Activated CD4-positive, alpha-beta T cell treated with anti-CD3 and anti-CD28 coated beads, Interleukin-2, amount 10 ng/mL, durations not matched to agents 24 days and 14 days (primary cell): Measurements from ENCODE around the gene FGGY. TPM values are rescaled to one million over a fixed set of nuclear protein-coding genes. Genes with fewer than 3 reads are reported as not detected.
A peak's percentile ranks its signal among the peaks of the same experiment; 100 is the strongest.

ENCODE experiments used
- DNase-seq: peaks from one replicate; pipeline ENCODE4 v3.0.0; 2022
- H3K27ac Mint-ChIP-seq: one replicate; pipeline ENCODE4 v1.8.0; 2022; ENCODE audit warnings: mild to moderate bottlenecking, mixed read lengths
- H3K27me3 Mint-ChIP-seq: one replicate; pipeline ENCODE4 v1.8.0; 2022; ENCODE audit warnings: mixed read lengths
- H3K36me3 Mint-ChIP-seq: one replicate; pipeline ENCODE4 v1.8.0; 2022; ENCODE audit warnings: low read depth, mild to moderate bottlenecking, mixed read lengths
- H3K4me1 Mint-ChIP-seq: one replicate; pipeline ENCODE4 v1.8.0; 2021; ENCODE audit warnings: mixed read lengths
- H3K4me3 Mint-ChIP-seq: one replicate; pipeline ENCODE4 v1.8.0; 2022; ENCODE audit warnings: mild to moderate bottlenecking, moderate library complexity, mixed read lengths
- H3K9me3 Mint-ChIP-seq: one replicate; pipeline ENCODE4 v1.8.0; 2021; ENCODE audit warnings: mixed read lengths
- intact Hi-C: fragments of 100-400 bp; cut with micrococcal nuclease; formaldehyde crosslinking; loops from one replicate; pipeline ENCODE4 v1.15.1; 2023
- total RNA-seq: library from RNA; stranded (reverse); gene quantifications from 2 replicates; pipeline ENCODE4 v1.2.3, GENCODE V29; 2022

The FGGY gene
- total RNA-seq, 1 donor from 2014 or later, result 8.1 TPM

- Mint-ChIP-seq H3K36me3 (no peaks in the 10 kb centered on the region), H3K27me3 (no peaks in the 10 kb centered on the region), H3K4me3 (no peak overlapping the region), H3K9me3 (no peaks in the 10 kb centered on the region), H3K27ac (no peak overlapping the region), H3K4me1 (no peaks in the 10 kb centered on the region)
- intact Hi-C loops, result no loop called here
- no peak for DNase-seq
Measured at GRCh38 chr1:59415286-59415850, 118.5 kb downstream of the FGGY start.

GRCh38 chr1:59415881-59416280 lies 119.0 kb downstream of the FGGY start:
- H3K4me1 Mint-ChIP-seq, result no peaks in the 10 kb centered on the region
- DNase-seq, result no peak
- no peak overlapping the region for H3K4me3 Mint-ChIP-seq
- H3K27ac Mint-ChIP-seq, result no peak overlapping the region
- H3K36me3 Mint-ChIP-seq, result no peaks in the 10 kb centered on the region
- H3K9me3 Mint-ChIP-seq, result no peaks in the 10 kb centered on the region
- intact Hi-C loops, result no loop called here
- no peaks in the 10 kb centered on the region for H3K27me3 Mint-ChIP-seq

- Mint-ChIP-seq H3K36me3 (no peaks in the 10 kb centered on the region), H3K27ac (no peak overlapping the region), H3K4me3 (no peak overlapping the region), H3K27me3 (no peaks in the 10 kb centered on the region), H3K9me3 (no peaks in the 10 kb centered on the region), H3K4me1 (no peaks in the 10 kb centered on the region)
- DNase-seq, result no peak
- intact Hi-C loops, result loop anchor here (1.0 kb wide), 1 partner anchor 16 kb away; no protein-coding TSS in a partner anchor
Measured at GRCh38 chr1:59417406-59417805, 120.5 kb downstream of the FGGY start.

- no peak overlapping the region for H3K27ac Mint-ChIP-seq
- intact Hi-C loops, result no loop called here
- no peaks in the 10 kb centered on the region for H3K36me3 Mint-ChIP-seq
- no peak for DNase-seq
- no peak overlapping the region for H3K4me3 Mint-ChIP-seq
- H3K27me3 Mint-ChIP-seq, result no peaks in the 10 kb centered on the region
- H3K4me1 Mint-ChIP-seq, result no peaks in the 10 kb centered on the region
- H3K9me3 Mint-ChIP-seq, result no peaks in the 10 kb centered on the region
Measured at GRCh38 chr1:59418363-59419144, 121.7 kb downstream of the FGGY start.

- Mint-ChIP-seq H3K27me3 (no peaks in the 10 kb centered on the region), H3K9me3 (no peaks in the 10 kb centered on the region), H3K4me1 (no peaks in the 10 kb centered on the region), H3K27ac (no peak overlapping the region), H3K36me3 (no peaks in the 10 kb centered on the region), H3K4me3 (no peak overlapping the region)
- DNase-seq, result no peak
- intact Hi-C loops, result no loop called here
Measured at GRCh38 chr1:59419361-59420140, 122.7 kb downstream of the FGGY start.

GRCh38 chr1:59421232-59421920 lies 124.5 kb downstream of the FGGY start:
- no peak overlapping the region for H3K4me3 Mint-ChIP-seq
- intact Hi-C loops, result no loop called here
- DNase-seq, result no peak
- H3K4me1 Mint-ChIP-seq, result no peaks in the 10 kb centered on the region
- H3K27me3 Mint-ChIP-seq, result no peaks in the 10 kb centered on the region
- no peaks in the 10 kb centered on the region for H3K9me3 Mint-ChIP-seq
- H3K27ac Mint-ChIP-seq, result no peak overlapping the region
- H3K36me3 Mint-ChIP-seq, result no peaks in the 10 kb centered on the region

GRCh38 chr1:59422921-59423575 lies 126.2 kb downstream of the FGGY start:
- Mint-ChIP-seq H3K9me3 (no peaks in the 10 kb centered on the region), H3K36me3 (no peaks in the 10 kb centered on the region), H3K4me3 (no peak overlapping the region), H3K27ac (no peak overlapping the region), H3K27me3 (no peaks in the 10 kb centered on the region), H3K4me1 (no peaks in the 10 kb centered on the region)
- DNase-seq, result no peak
- intact Hi-C loops, result no loop called here

GRCh38 chr1:59427155-59427554 lies 130.3 kb downstream of the FGGY start:
- H3K4me3 Mint-ChIP-seq, result no peak overlapping the region
- no peak overlapping the region for H3K27ac Mint-ChIP-seq
- DNase-seq, result peak; percentile 43
- peaks cover 5% of the 10 kb centered on the region for H3K4me1 Mint-ChIP-seq
- H3K9me3 Mint-ChIP-seq, result peaks cover 5% of the 10 kb centered on the region
- intact Hi-C loops, result no loop called here
- H3K27me3 Mint-ChIP-seq, result no peaks in the 10 kb centered on the region
- H3K36me3 Mint-ChIP-seq, result no peaks in the 10 kb centered on the region

GRCh38 chr1:59427784-59428183 lies 130.9 kb downstream of the FGGY start:
- H3K9me3 Mint-ChIP-seq, result peaks cover 5% of the 10 kb centered on the region

GRCh38 chr1:59428828-59429227 lies 131.9 kb downstream of the FGGY start:
- no peak overlapping the region for H3K27ac Mint-ChIP-seq
- DNase-seq, result no peak
- intact Hi-C loops, result no loop called here
- peaks cover 18% of the 10 kb centered on the region for H3K4me1 Mint-ChIP-seq
- H3K27me3 Mint-ChIP-seq, result no peaks in the 10 kb centered on the region
- no peak overlapping the region for H3K4me3 Mint-ChIP-seq
- peaks cover 5% of the 10 kb centered on the region for H3K9me3 Mint-ChIP-seq
- H3K36me3 Mint-ChIP-seq, result no peaks in the 10 kb centered on the region

More at GRCh38 chr1:59427784-59428183, 130.9 kb downstream of the FGGY start:
- no peak overlapping the region for H3K4me3 Mint-ChIP-seq
- peak; percentile 39 for DNase-seq
- H3K36me3 Mint-ChIP-seq, result no peaks in the 10 kb centered on the region
- no peak overlapping the region for H3K27ac Mint-ChIP-seq
- intact Hi-C loops, result no loop called here
- H3K4me1 Mint-ChIP-seq, result peaks cover 11% of the 10 kb centered on the region
- no peaks in the 10 kb centered on the region for H3K27me3 Mint-ChIP-seq

- Mint-ChIP-seq H3K4me1 (peaks cover 22% of the 10 kb centered on the region), H3K36me3 (no peaks in the 10 kb centered on the region), H3K27ac (no peak overlapping the region), H3K27me3 (no peaks in the 10 kb centered on the region), H3K9me3 (peaks cover 9% of the 10 kb centered on the region), H3K4me3 (no peak overlapping the region)
- intact Hi-C loops, result loop anchor here (10.0 kb wide), 2 partner anchors 135 to 285 kb away; partner anchors contain the start of gene FGGY
- DNase-seq, result no peak
Measured at GRCh38 chr1:59429656-59430055, 132.8 kb downstream of the FGGY start.

GRCh38 chr1:59431566-59432294 lies 134.8 kb downstream of the FGGY start:
- Mint-ChIP-seq H3K36me3 (no peaks in the 10 kb centered on the region), H3K4me1 (peaks cover 31% of the 10 kb centered on the region), H3K27me3 (no peaks in the 10 kb centered on the region), H3K9me3 (peaks cover 9% of the 10 kb centered on the region), H3K27ac (peak overlapping the region; percentile 38), H3K4me3 (no peak overlapping the region)
- intact Hi-C loops, result loop anchor here (1.0 to 10.0 kb wide), 10 partner anchors 46 to 885 kb away; partner anchors contain the start of genes FGGY, JUN and OMA1
- peak; percentile 43 for DNase-seq
